SK-N-SH treated with all-trans-retinoic acid at 6 μM for 48 hours (cell line): ENCODE data around the gene ESR2.

ENCODE experiments used
- ATAC-seq: fragments of 200-7000 bp; cut with Tn5 transposase; 3 replicates; pipeline ENCODE4 v1.9.1; 2020; ENCODE audit warnings: mild to moderate bottlenecking, moderate library complexity
- ARNTL ChIP-seq: fragments of 450-650 bp; formaldehyde crosslinking; IDR thresholded peaks from 2 replicates; pipeline ENCODE4 v1.5.0; 2020; ENCODE audit warnings: low read depth, mild to moderate bottlenecking, moderate library complexity, borderline replicate concordance
- BACH2 ChIP-seq: fragments of 250-450 bp; sonication (Bioruptor Pico); IDR thresholded peaks from 2 replicates; pipeline ENCODE4 v1.9.0; 2021; ENCODE audit warnings: mild to moderate bottlenecking, borderline replicate concordance
- CSDC2 ChIP-seq: fragments of 250-450 bp; sonication (Bioruptor Pico); IDR thresholded peaks from 2 replicates; pipeline ENCODE4 v1.5.0; 2020; ENCODE audit warnings: mild to moderate bottlenecking, moderate library complexity
- CSRNP3 ChIP-seq: fragments of 250-450 bp; sonication (Bioruptor Pico); IDR thresholded peaks from 2 replicates; pipeline ENCODE4 v1.5.1; 2021; ENCODE audit warnings: mild to moderate bottlenecking, moderate library complexity
- ESRRG ChIP-seq: fragments of 250-450 bp; sonication (Bioruptor Pico); IDR thresholded peaks from 2 replicates; pipeline ENCODE4 v1.6.1; 2021; ENCODE audit warnings: mild to moderate bottlenecking
- GLIS3 ChIP-seq: fragments of 250-450 bp; sonication (Bioruptor Pico); IDR thresholded peaks from 2 replicates; pipeline ENCODE4 v1.5.0; 2020; ENCODE audit warnings: mild to moderate bottlenecking, moderate library complexity
- ISL1 ChIP-seq: fragments of 250-450 bp; sonication (Bioruptor Pico); IDR thresholded peaks from 2 replicates; pipeline ENCODE4 v2.1.2; 2022; ENCODE audit warnings: mild to moderate bottlenecking, moderate library complexity
- OSR1 ChIP-seq: fragments of 250-450 bp; sonication (Bioruptor Pico); IDR thresholded peaks from 2 replicates; pipeline ENCODE4 v1.8.0; 2022; ENCODE audit warnings: moderate library complexity, mild to moderate bottlenecking, inconsistent platforms
- PATZ1 ChIP-seq: fragments of 250-450 bp; sonication (Bioruptor Pico); IDR thresholded peaks from 2 replicates; pipeline ENCODE4 v1.8.0; 2020; ENCODE audit warnings: mild to moderate bottlenecking, moderate library complexity, borderline replicate concordance
- POU6F1 ChIP-seq: fragments of 250-450 bp; sonication (Bioruptor Pico); IDR thresholded peaks from 2 replicates; pipeline ENCODE4 v1.8.0; 2021; ENCODE audit warnings: low read depth, mild to moderate bottlenecking, moderate library complexity, borderline replicate concordance
- PPARA ChIP-seq: fragments of 250-450 bp; sonication (Bioruptor Pico); IDR thresholded peaks from 2 replicates; pipeline ENCODE4 v1.5.0; 2020; ENCODE audit warnings: mild to moderate bottlenecking, borderline replicate concordance
- SNAI2 ChIP-seq: fragments of 250-450 bp; sonication (Bioruptor Pico); IDR thresholded peaks from 2 replicates; pipeline ENCODE4 v1.5.0; 2020; ENCODE audit warnings: mild to moderate bottlenecking, moderate library complexity
- TCF4 ChIP-seq: fragments of 250-450 bp; sonication (Bioruptor Pico); IDR thresholded peaks from 2 replicates; pipeline ENCODE4 v1.8.0; 2021; ENCODE audit warnings: mild to moderate bottlenecking, moderate library complexity, borderline replicate concordance
- TOX ChIP-seq: fragments of 250-450 bp; sonication (Bioruptor Pico); IDR thresholded peaks from 2 replicates; pipeline ENCODE4 v1.8.0; 2021; ENCODE audit warnings: mild to moderate bottlenecking, moderate library complexity, borderline replicate concordance
- TSHZ2 ChIP-seq: fragments of 250-450 bp; sonication (Bioruptor Pico); IDR thresholded peaks from 2 replicates; pipeline ENCODE4 v1.5.0; 2020; ENCODE audit warnings: mild to moderate bottlenecking, moderate library complexity
- ZC3H10 ChIP-seq: fragments of 250-450 bp; sonication (Bioruptor Pico); IDR thresholded peaks from 2 replicates; pipeline ENCODE4 v1.5.1; 2021; ENCODE audit warnings: mild to moderate bottlenecking, moderate library complexity
- ZFP3 ChIP-seq: fragments of 250-450 bp; sonication (Bioruptor Pico); IDR thresholded peaks from 2 replicates; pipeline ENCODE4 v1.5.0; 2020; ENCODE audit warnings: mild to moderate bottlenecking, moderate library complexity
- ZFP30 ChIP-seq: fragments of 450-650 bp; formaldehyde crosslinking; IDR thresholded peaks from 2 replicates; pipeline ENCODE4 v1.5.0; 2022; ENCODE audit warnings: mild to moderate bottlenecking, moderate library complexity
- ZNF565 ChIP-seq: fragments of 450-650 bp; formaldehyde crosslinking; conservative IDR thresholded peaks from 2 replicates; pipeline ENCODE4 v1.5.0; 2020; ENCODE audit warnings: low read depth, mild to moderate bottlenecking, moderate library complexity
- ZNF70 ChIP-seq: fragments of 450-650 bp; formaldehyde crosslinking; IDR thresholded peaks from 2 replicates; pipeline ENCODE4 v1.5.0; 2020; ENCODE audit warnings: mild to moderate bottlenecking, moderate library complexity
- ZNF8 ChIP-seq: fragments of 450-650 bp; formaldehyde crosslinking; IDR thresholded peaks from 2 replicates; pipeline ENCODE4 v1.5.0; 2020; ENCODE audit warnings: mild to moderate bottlenecking, moderate library complexity

The ESR2 gene

GRCh38 chr14:64218344-64219240 is 75.6 kb downstream of the ESR2 start:
- ATAC-seq: no peak
- TF ChIP-seq CSRNP3: no peak
- no peak for TF ChIP-seq GLIS3 (CRISPR knock-in tag)
- TF ChIP-seq PPARA: no peak
- no peak for TF ChIP-seq SNAI2 (CRISPR knock-in tag)
- TF ChIP-seq ZNF565 (CRISPR knock-in tag): no peak
- TF ChIP-seq TOX (CRISPR knock-in tag): no peak
- no peak for TF ChIP-seq ESRRG (CRISPR knock-in tag)
- TF ChIP-seq, all 23 proteins: peak for 0

- TF ChIP-seq ARNTL (CRISPR knock-in tag): no peak
- no peak for TF ChIP-seq SNAI2 (CRISPR knock-in tag)
- no peak for TF ChIP-seq CSDC2 (CRISPR knock-in tag)
- TF ChIP-seq ZNF8: no peak
- TF ChIP-seq GLIS3 (CRISPR knock-in tag): no peak
- ATAC-seq: no peak
Observed at GRCh38 chr14:64217834-64218233, 76.3 kb downstream of the ESR2 start.

GRCh38 chr14:64217308-64217707 is 76.9 kb downstream of the ESR2 start:
- TF ChIP-seq GLIS3 (CRISPR knock-in tag): no peak
- TF ChIP-seq PATZ1 (CRISPR knock-in tag): no peak
- TF ChIP-seq ZFP3 (CRISPR knock-in tag): no peak
- TF ChIP-seq ESRRG (CRISPR knock-in tag): no peak
- no peak for TF ChIP-seq TSHZ2 (CRISPR knock-in tag)
- no peak for TF ChIP-seq TCF4
- TF ChIP-seq PPARA: no peak
- TF ChIP-seq TOX (CRISPR knock-in tag): no peak
- TF ChIP-seq ZFP30 (CRISPR knock-in tag): no peak
- TF ChIP-seq CSDC2 (CRISPR knock-in tag): no peak
- TF ChIP-seq ZNF565 (CRISPR knock-in tag): no peak
- no peak for TF ChIP-seq ZC3H10 (CRISPR knock-in tag)
- TF ChIP-seq ZNF70 (CRISPR knock-in tag): no peak
- TF ChIP-seq ISL1 (CRISPR knock-in tag): no peak
- no peak for TF ChIP-seq POU6F1 (CRISPR knock-in tag)
- TF ChIP-seq BACH2 (CRISPR knock-in tag): no peak
- TF ChIP-seq OSR1 (CRISPR knock-in tag): no peak
- ATAC-seq: no peak

GRCh38 chr14:64215978-64216377 is 78.2 kb downstream of the ESR2 start:
- TF ChIP-seq ZNF8 (no peak), OSR1 (CRISPR knock-in tag) (no peak), GLIS3 (CRISPR knock-in tag) (no peak), PATZ1 (CRISPR knock-in tag) (no peak), CSDC2 (CRISPR knock-in tag) (no peak), ESRRG (CRISPR knock-in tag) (no peak)
- ATAC-seq: no peak
